ENCODE measurements around the gene CRACR2A.

The CRACR2A gene

DNA sequence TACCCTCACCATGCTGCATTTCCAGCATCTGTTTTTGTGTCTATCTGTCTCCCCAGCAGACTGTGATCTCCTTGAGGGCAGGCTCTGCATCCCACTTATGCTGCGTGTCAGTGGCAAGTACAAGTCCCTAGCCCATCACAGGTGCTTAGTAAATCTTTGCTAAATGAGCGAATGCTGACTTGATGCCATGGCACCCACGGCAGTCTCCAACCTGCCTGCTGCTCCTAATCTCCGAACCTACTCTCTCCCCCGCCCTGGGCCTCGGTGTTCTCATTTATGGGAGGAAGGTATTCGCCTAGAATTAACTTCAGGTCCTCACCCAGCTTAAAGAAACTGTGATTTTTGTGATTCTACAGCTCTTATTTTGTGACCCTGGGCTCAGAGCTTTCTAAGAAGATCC, 152.0 kb downstream of the CRACR2A start:
- Histone ChIP-seq H3K4me3 (ENCODE audit: low read length) (no peak overlapping the region), H3K27ac (ENCODE audit: low read length) (no peak overlapping the region), H3K36me3 (replicated peaks; ENCODE audit: low read depth, low read length) (no peaks in the 10 kb centered on the region), H3K4me1 (ENCODE audit: low read length) (no peaks in the 10 kb centered on the region), H3K4me2 (ENCODE audit: low read length) (no peak overlapping the region), H3K27me3 (ENCODE audit: low read depth, low read length) (peaks cover 13% of the 10 kb centered on the region), H3K9ac (ENCODE audit: low read length) (no peak overlapping the region), H3K9me3 (ENCODE audit: insufficient read depth, low read length) (no peaks in the 10 kb centered on the region), H2AFZ (ENCODE audit: low read depth, low read length) (no peak overlapping the region), H3K79me2 (ENCODE audit: low read length) (no peaks in the 10 kb centered on the region), H4K20me1 (ENCODE audit: insufficient read depth, low read length) (no peaks in the 10 kb centered on the region)
- TF ChIP-seq EZH2phosphoT487 (IDR thresholded peaks at IDR 0.05; ENCODE audit: low read depth) = no peak
- TF ChIP-seq CTCF (IDR thresholded peaks at IDR 0.05; ENCODE audit: low read depth, low read length) = no peak

- no peaks in the 10 kb centered on the region for H3K9me3 ChIP-seq (ENCODE audit: insufficient read depth, low read length)
- no peak overlapping the region for H3K4me2 ChIP-seq (ENCODE audit: low read length)
- no peak overlapping the region for H3K4me3 ChIP-seq (ENCODE audit: low read length)
- no peak overlapping the region for H3K9ac ChIP-seq (ENCODE audit: low read length)
- no peaks in the 10 kb centered on the region for H3K79me2 ChIP-seq (ENCODE audit: low read length)
- no peak for TF ChIP-seq EZH2phosphoT487 (IDR thresholded peaks at IDR 0.05; ENCODE audit: low read depth)
- TF ChIP-seq CTCF (IDR thresholded peaks at IDR 0.05; ENCODE audit: low read depth, low read length) = no peak
- no peaks in the 10 kb centered on the region for H4K20me1 ChIP-seq (ENCODE audit: insufficient read depth, low read length)
- H2AFZ ChIP-seq (ENCODE audit: low read depth, low read length) = no peak overlapping the region
- H3K4me1 ChIP-seq (ENCODE audit: low read length) = no peaks in the 10 kb centered on the region
- peaks cover 7% of the 10 kb centered on the region for H3K27me3 ChIP-seq (ENCODE audit: low read depth, low read length)
- no peak overlapping the region for H3K27ac ChIP-seq (ENCODE audit: low read length)
- no peaks in the 10 kb centered on the region for H3K36me3 ChIP-seq (replicated peaks; ENCODE audit: low read depth, low read length)
Observed at GRCh38 chr12:3600039-3600720, 152.7 kb downstream of the CRACR2A start.

DNA sequence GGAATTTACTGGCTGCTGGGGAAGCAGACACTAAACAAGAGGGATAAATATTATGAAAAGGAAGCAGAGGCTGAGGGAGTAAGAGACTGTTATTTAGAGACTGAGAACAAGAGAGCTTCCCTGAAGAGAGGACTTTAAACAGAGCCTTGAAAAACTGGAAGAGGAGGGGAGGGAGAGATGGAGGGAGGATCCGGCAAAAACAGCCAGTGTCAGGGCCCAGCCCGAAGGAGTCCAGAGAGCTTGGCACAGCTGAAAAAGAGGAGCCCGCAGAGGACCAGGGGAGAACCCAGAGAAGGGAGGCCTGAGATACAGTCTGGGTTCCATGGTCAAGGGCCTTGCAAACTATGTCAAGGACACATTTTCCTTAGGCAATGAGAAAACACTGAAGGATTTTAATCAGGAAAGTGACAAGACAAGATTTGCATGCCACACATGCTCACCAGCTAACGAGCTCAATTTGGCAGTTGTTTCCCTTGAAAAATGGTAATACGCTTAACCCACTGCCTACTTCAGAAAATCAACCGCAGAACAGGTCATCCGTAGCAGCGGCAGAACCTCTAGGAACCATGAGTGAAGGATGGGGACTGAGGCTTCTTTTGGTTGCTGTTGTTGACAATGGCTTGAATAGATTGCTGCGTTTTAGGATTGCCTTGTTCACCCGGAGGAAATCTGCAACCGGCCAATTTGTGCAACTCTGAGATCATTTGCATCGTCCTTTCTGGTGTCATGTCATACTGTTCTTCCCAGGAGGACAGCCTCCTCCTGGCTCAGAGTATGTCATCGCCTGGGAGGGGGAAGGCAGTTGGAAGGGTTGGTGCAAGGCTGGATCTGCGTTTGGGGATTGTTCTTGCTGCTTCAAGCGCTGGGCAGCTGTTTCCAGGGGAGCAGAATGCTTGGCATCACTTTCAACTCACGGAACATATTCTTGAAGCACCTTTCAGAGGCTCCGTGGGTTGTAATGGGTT, 153.7 kb downstream of the CRACR2A start:
- Histone ChIP-seq H4K20me1 (ENCODE audit: insufficient read depth, low read length) (no peaks in the 10 kb centered on the region), H3K36me3 (replicated peaks; ENCODE audit: low read depth, low read length) (no peaks in the 10 kb centered on the region), H3K27me3 (ENCODE audit: low read depth, low read length) (no peaks in the 10 kb centered on the region), H3K4me1 (ENCODE audit: low read length) (no peaks in the 10 kb centered on the region), H2AFZ (ENCODE audit: low read depth, low read length) (no peak overlapping the region), H3K9ac (ENCODE audit: low read length) (no peak overlapping the region), H3K4me2 (ENCODE audit: low read length) (no peak overlapping the region), H3K4me3 (ENCODE audit: low read length) (no peak overlapping the region), H3K9me3 (ENCODE audit: insufficient read depth, low read length) (no peaks in the 10 kb centered on the region), H3K27ac (ENCODE audit: low read length) (no peak overlapping the region), H3K79me2 (ENCODE audit: low read length) (no peaks in the 10 kb centered on the region)
- no peak for TF ChIP-seq EZH2phosphoT487 (IDR thresholded peaks at IDR 0.05; ENCODE audit: low read depth)
- no peak for TF ChIP-seq CTCF (IDR thresholded peaks at IDR 0.05; ENCODE audit: low read depth, low read length)

DNA sequence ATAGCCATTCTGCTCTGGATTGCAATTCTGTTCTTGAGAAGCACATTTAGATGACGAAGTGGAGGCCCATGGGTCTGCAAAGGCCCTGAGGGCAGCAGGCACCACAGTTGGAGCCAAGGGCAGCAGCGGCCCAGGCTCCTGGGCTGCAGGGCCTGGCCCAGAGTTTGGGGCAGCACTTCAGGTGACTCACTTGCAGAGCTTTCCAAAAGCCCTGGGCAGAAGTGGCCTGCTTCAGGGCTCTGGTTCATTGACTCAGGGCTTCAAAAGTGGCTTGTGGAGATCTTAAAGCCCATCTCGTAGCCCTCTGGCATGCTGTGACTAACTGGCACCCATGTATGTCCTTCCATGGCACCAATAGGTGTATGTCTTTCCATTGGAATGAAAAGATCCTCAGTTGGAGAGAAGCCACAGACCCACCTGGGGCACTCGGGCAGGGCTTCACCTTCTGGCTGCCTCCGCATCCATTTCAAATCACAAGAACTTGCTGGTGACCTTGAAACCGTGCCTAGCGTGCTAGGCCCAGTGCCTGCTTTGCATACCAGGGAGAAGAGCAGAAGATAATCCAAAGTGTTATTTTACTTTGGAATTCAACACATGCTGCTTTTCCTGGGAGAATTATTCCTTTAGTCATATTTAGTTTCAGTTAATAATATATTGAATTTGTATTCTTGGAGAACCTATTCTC, 155.2 kb downstream of the CRACR2A start:
- H4K20me1 ChIP-seq (ENCODE audit: insufficient read depth, low read length) = no peaks in the 10 kb centered on the region
- no peak overlapping the region for H3K9ac ChIP-seq (ENCODE audit: low read length)
- H3K79me2 ChIP-seq (ENCODE audit: low read length) = no peaks in the 10 kb centered on the region
- H3K4me1 ChIP-seq (ENCODE audit: low read length) = no peaks in the 10 kb centered on the region
- no peak overlapping the region for H3K4me2 ChIP-seq (ENCODE audit: low read length)
- no peaks in the 10 kb centered on the region for H3K36me3 ChIP-seq (replicated peaks; ENCODE audit: low read depth, low read length)
- H3K27ac ChIP-seq (ENCODE audit: low read length) = no peak overlapping the region
- no peaks in the 10 kb centered on the region for H3K9me3 ChIP-seq (ENCODE audit: insufficient read depth, low read length)
- no peak overlapping the region for H3K4me3 ChIP-seq (ENCODE audit: low read length)
- H3K27me3 ChIP-seq (ENCODE audit: low read depth, low read length) = no peaks in the 10 kb centered on the region
- no peak for TF ChIP-seq CTCF (IDR thresholded peaks at IDR 0.05; ENCODE audit: low read depth, low read length)
- no peak overlapping the region for H2AFZ ChIP-seq (ENCODE audit: low read depth, low read length)
